OCI-LY1 (cell line): ENCODE measurements around the gene DZIP3.

Source experiments
- H2AFZ ChIP-seq: fragments of 200-600 bp; sonication (generic), shearing (Covaris generic); 2 replicates; pipeline ENCODE4 v1.6.0; 2014; ENCODE audit warnings: antibody characterized with exemption, mild to moderate bottlenecking, low read length
- H3F3A ChIP-seq: fragments of 200-600 bp; sonication (generic), shearing (Covaris generic); 2 replicates; pipeline ENCODE4 v1.6.0; 2014; ENCODE audit warnings: mild to moderate bottlenecking, antibody characterized with exemption, low read length, moderate library complexity; ENCODE audit not compliant: insufficient read depth
- H3K27ac ChIP-seq: fragments of 200-600 bp; sonication (generic); 2 replicates; pipeline ENCODE4 v1.5.1; 2014; ENCODE audit warnings: low read length, mixed run types, mild to moderate bottlenecking, low read depth; ENCODE audit not compliant: poor library complexity, severe bottlenecking
- H3K27me3 ChIP-seq: fragments of 200-600 bp; sonication (generic); 2 replicates; pipeline ENCODE4 v1.6.0; 2014; ENCODE audit warnings: antibody characterized with exemption, mild to moderate bottlenecking, low read length, moderate library complexity; ENCODE audit not compliant: insufficient read depth
- H3K36me3 ChIP-seq: fragments of 200-600 bp; sonication (generic); 2 replicates; pipeline ENCODE4 v1.6.1; 2014; ENCODE audit warnings: mild to moderate bottlenecking, antibody characterized with exemption, low read length, moderate library complexity, mixed read lengths; ENCODE audit not compliant: insufficient read depth
- H3K4me1 ChIP-seq: fragments of 200-600 bp; sonication (generic); 2 replicates; pipeline ENCODE4 v1.5.1; 2014; ENCODE audit warnings: mild to moderate bottlenecking, low read length, moderate library complexity; ENCODE audit not compliant: insufficient read depth, severe bottlenecking
- H3K4me2 ChIP-seq: fragments of 200-600 bp; sonication (generic), shearing (Covaris generic); 2 replicates; pipeline ENCODE4 v1.6.1; 2014; ENCODE audit warnings: low read length
- H3K4me3 ChIP-seq: fragments of 200-600 bp; sonication (generic); 2 replicates; pipeline ENCODE4 v1.5.1; 2014; ENCODE audit warnings: low read length, low read depth, mild to moderate bottlenecking, mixed read lengths; ENCODE audit not compliant: poor library complexity, severe bottlenecking
- H3K79me2 ChIP-seq: fragments of 200-600 bp; shearing (Covaris generic); 2 replicates; pipeline ENCODE4 v1.6.1; 2016; ENCODE audit warnings: mixed run types, low read length, mixed read lengths; ENCODE audit not compliant: insufficient read depth
- H3K9ac ChIP-seq: fragments of 200-600 bp; sonication (generic), shearing (Covaris generic); 2 replicates; pipeline ENCODE4 v1.6.1; 2014; ENCODE audit warnings: mild to moderate bottlenecking, low read length, mixed read lengths
- H3K9me2 ChIP-seq: fragments of 200-600 bp; sonication (generic), shearing (Covaris generic); 2 replicates; pipeline ENCODE4 v1.6.1; 2014; ENCODE audit warnings: low read depth, mild to moderate bottlenecking, low read length, mixed read lengths
- H3K9me3 ChIP-seq: fragments of 200-600 bp; shearing (Covaris generic); 2 replicates; pipeline ENCODE4 v1.6.1; 2014; ENCODE audit warnings: low read length, mixed read lengths
- H4K20me1 ChIP-seq: fragments of 200-600 bp; sonication (generic), shearing (Covaris generic); 2 replicates; pipeline ENCODE4 v1.6.0; 2016; ENCODE audit warnings: mild to moderate bottlenecking, low read length; ENCODE audit not compliant: insufficient read depth
- CTCF ChIP-seq: fragments of 200-600 bp; sonication (generic), shearing (Covaris generic); IDR thresholded peaks from 2 replicates; pipeline ENCODE4 v1.5.1; 2017; ENCODE audit warnings: mild to moderate bottlenecking, antibody characterized with exemption, low read length, moderate library complexity, mixed read lengths
- EZH2 ChIP-seq: fragments of 200-600 bp; sonication (generic), shearing (Covaris generic); IDR thresholded peaks from 2 replicates; pipeline ENCODE4 v1.8.0; 2017; ENCODE audit warnings: borderline replicate concordance, mixed run types, mild to moderate bottlenecking, antibody characterized with exemption, low read length, moderate library complexity, mixed read lengths

DZIP3 gene

GRCh38 chr3:108554229-108554628 lies 35.3 kb upstream of the DZIP3 start:
- H3K4me3 ChIP-seq, result no peak overlapping the region
- H3F3A ChIP-seq, result no peaks in the 10 kb centered on the region; the same call in 1 of the 2 replicates
- no peak overlapping the region for H3K9ac ChIP-seq
- H3K4me1 ChIP-seq, result no peaks in the 10 kb centered on the region
- no peaks in the 10 kb centered on the region for H3K79me2 ChIP-seq
- no peak for TF ChIP-seq CTCF
- no peak overlapping the region for H3K27ac ChIP-seq
- no peaks in the 10 kb centered on the region for H3K27me3 ChIP-seq
- no peaks in the 10 kb centered on the region for H3K9me3 ChIP-seq
- H4K20me1 ChIP-seq, result no peaks in the 10 kb centered on the region
- no peak overlapping the region for H3K4me2 ChIP-seq
- no peaks in the 10 kb centered on the region for H3K9me2 ChIP-seq
- H3K36me3 ChIP-seq, result peaks cover 89% of the 10 kb centered on the region
- H2AFZ ChIP-seq, result no peak overlapping the region

GRCh38 chr3:108554913-108555571 lies 34.5 kb upstream of the DZIP3 start:
- Histone ChIP-seq H3K4me2 (no peak overlapping the region), H3K27me3 (no peaks in the 10 kb centered on the region), H3F3A (no peaks in the 10 kb centered on the region; the same call in 1 of the 2 replicates), H3K9me2 (no peaks in the 10 kb centered on the region), H3K36me3 (peaks cover 87% of the 10 kb centered on the region), H4K20me1 (no peaks in the 10 kb centered on the region), H3K27ac (no peak overlapping the region), H3K4me3 (no peak overlapping the region), H2AFZ (no peak overlapping the region), H3K79me2 (no peaks in the 10 kb centered on the region), H3K9ac (no peak overlapping the region), H3K4me1 (no peaks in the 10 kb centered on the region), H3K9me3 (no peaks in the 10 kb centered on the region)
- no peak for TF ChIP-seq CTCF
- no peak for TF ChIP-seq EZH2

- Histone ChIP-seq H3K27me3 (no peaks in the 10 kb centered on the region), H3K4me1 (no peaks in the 10 kb centered on the region), H3K9me3 (no peaks in the 10 kb centered on the region), H3K9me2 (no peaks in the 10 kb centered on the region), H4K20me1 (no peaks in the 10 kb centered on the region), H3K79me2 (no peaks in the 10 kb centered on the region), H3K4me3 (no peak overlapping the region), H3K27ac (no peak overlapping the region), H3K4me2 (no peak overlapping the region), H3F3A (no peaks in the 10 kb centered on the region; the same call in 1 of the 2 replicates), H3K9ac (no peak overlapping the region), H2AFZ (no peak overlapping the region), H3K36me3 (peaks cover 92% of the 10 kb centered on the region)
- TF ChIP-seq EZH2 (no peak), CTCF (no peak)
Measured at GRCh38 chr3:108555966-108556581, 33.4 kb upstream of the DZIP3 start.
